Measurements from ENCODE around the gene DHX8.

Gene DHX8

DNA sequence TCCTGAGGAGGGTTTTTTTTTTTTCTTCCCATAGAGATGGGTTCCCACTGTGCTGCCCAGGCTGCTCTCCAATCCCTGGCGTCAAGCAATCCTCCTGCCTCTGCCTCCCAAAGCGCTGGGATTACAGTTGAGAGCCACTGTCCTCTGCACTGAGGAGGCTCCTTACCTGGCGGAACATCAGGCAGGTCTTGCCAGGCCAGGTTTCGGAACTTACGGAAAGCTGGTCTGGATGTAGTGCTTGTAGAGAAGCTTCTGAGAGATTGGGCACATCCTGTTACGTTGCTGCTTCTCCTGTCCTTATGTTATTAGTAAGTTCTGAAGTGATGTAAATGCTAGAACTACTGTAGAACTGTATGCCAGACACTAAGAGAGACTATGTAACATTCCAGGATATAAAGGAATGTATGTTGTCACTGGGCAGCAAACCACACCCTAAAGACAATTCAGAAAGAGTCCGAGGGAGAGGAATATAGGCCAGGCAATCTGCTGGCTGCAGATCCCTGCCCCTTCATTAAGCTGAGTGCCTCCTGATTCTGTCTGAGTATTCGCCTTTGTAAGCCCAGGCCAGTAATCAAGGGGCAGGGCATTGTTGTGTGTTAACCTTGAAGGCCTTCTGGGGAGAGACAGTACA, 41.3 kb downstream of the DHX8 start:
- no peak for DNase-seq (ENCODE audit: low read depth in 2 of 2)

DNA sequence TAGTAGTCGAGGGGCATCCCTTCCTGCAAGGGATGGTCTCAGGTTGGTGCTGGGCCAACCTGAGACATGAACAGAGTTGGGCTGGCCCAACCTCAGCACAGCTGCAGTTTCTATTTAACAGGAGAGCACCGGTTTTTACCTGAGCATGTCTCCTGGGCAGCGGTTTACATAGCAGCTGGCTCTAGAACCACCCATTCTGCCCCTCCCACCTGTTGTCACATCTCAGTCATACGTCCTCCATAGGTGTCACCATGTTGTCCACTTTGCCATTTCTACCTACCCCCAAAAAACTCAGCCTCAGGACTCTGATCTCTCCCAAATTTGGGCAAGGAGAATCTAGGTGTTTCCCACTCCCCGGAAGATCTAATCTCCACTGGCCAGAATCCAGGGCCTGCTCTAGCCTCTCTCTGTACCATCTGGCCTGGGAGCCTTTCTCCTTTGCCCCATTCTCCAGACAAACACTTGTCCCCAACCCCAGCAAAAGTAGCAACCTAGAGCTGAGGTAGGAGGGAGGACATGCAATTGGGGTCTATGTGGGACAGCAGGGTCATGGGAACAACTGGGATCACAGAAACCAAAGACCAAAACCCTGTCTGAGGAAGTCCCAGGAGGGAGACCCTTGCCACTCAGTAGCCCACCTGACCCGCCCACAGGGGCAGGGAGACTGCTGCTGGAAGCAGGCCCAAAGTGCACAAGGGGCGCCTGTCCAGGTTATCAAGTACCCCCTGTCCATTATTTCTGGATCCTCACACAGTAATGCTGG, 43.3 kb downstream of the DHX8 start:
- DNase-seq (ENCODE audit: low read depth in 2 of 2): no peak

DNA sequence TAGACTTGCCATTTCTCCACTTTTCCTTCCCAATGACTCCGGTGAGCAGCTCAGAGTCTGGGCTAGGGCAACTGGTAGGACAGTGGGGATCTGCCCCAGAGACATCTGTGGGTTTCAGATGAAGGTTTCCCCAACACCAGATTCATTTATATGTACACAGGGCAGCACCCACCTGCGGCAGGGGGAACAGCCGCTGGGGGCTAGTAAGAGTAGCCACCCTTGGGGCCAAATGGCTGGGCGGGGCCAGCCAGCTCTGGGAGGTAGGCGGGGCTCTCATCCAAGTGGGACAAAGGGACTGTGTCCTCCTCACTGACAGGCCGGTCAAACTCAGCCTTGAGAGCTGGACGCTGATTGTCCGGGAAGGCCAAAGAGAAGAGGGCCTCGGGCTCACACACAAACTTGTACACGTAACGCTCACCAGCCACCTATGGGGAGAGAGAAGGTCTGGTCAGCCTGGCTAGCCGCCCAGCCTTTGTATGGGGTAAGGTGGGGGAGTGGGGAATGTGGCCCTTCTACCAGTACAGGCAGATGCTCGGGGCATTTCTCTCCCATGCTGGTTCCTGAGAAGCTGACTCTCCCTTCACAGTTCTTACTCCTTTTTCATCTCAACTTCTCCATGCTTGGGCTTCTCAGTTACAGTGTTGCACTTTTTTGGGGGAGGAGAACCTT, 44.7 kb downstream of the DHX8 start:
- DNase-seq (ENCODE audit: low read depth in 2 of 2): no peak

DNA sequence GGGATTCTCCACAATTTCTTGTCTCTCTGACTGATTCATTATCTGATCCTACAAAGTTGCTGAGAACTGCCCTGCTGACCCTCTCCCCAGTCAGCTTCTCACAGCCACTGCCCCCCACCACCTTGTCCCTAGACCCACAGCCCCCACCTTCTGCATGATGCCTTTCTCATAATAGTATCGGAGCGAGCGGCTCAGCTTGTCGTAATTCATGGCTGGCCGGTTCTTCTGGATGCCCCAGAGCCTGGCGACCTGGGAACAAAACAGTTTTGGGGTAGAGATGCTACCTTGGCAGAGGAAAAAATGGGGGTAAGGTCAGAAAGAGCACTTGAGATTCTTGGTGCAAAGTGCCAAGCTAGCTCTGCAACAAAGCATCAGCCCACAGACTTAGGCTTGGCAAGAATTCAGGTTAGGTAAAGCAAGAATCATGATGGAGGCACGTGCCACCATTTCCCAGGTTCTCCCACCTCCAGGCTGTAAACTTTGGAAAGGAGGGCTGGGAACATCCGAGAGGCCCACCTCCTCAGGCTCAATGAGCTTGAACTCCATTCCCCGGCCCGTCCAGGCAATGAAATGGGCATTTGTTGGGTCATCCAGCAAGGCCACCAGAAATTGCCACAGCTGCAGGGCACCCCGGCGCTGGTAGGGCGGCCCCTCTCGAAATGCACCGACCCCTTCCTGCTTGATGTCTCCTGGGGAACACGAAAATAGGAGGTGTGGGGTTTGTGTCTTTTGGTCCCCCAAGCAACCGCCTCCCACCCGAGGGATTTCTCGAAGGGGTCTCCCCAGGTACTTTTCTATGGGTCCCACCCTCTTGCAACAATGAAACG, 45.4 kb downstream of the DHX8 start:
- DNase-seq (ENCODE audit: low read depth in 2 of 2): no peak

DNA sequence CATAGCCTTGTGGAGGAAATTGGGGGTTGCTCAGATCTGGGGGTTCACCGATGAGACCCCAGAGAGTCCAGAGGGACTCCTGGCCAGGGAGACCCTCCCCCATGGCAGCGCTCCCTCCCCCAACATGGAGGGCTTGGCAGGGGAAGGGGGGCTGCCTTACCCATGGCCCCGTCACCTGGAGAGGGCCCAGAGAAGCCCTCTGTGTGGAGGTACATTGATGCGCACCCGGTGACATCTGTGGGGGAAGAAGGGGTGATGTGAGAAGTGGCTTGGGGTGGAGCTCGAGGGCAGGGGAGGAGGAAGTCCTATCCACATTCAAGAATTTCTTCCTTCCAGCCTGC, 46.1 kb downstream of the DHX8 start:
- no peak for DNase-seq (ENCODE audit: low read depth in 2 of 2)

DNA sequence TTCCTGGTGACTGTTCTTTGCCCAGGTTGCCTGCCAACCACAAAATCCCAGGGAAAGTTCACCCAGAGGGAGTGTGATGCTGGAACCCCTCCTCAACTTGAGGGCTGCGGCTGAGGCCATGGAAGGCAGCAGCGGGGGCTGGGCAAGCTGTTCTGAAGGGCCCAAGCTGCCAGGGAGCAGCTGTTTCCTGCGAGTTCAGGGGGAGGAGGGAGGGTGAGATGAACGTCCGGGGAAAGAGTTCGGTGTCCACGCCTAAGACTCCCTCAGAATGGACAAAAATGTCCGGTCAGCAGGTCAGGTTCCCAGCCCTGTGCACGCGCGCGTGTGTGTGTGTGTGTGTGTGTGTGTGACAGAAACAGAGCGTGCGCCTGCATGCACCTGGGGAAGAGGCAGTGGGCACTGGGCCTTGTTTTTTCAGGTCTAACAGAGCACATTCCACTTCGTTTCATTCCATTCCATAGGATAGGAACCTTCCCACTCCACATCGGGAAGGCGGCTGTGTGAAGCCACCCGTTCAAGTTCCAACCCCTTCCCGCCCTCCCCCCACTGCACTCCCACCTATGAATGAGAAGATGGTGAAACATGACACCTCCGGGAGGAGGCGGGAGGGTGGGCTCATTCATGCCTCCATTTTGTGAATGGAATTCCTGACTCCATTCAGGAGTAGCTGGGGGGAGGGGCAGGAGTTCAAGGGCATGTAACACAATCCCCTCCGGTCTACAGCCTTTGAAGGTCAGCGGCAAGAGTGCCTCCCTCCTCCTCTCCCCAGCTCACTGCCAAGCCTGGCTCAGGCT, 46.7 kb downstream of the DHX8 start:
- DNase-seq (ENCODE audit: low read depth in 2 of 2): no peak

DNA sequence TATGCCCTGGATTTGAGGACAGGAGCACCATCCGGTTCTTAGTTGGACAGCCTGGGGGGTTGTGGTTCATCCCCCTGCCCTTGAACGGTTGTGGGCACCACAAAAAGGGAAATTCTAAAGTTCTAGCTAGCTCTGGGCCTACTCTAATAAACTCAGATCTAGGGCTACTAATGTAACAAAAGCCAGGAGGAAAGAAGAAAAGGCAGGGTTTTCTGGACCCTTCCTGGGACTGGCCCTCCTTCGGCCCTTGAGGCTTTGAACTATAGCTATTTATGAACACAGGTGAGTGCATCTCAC, 47.3 kb downstream of the DHX8 start:
- DNase-seq (ENCODE audit: low read depth in 2 of 2): no peak

DNA sequence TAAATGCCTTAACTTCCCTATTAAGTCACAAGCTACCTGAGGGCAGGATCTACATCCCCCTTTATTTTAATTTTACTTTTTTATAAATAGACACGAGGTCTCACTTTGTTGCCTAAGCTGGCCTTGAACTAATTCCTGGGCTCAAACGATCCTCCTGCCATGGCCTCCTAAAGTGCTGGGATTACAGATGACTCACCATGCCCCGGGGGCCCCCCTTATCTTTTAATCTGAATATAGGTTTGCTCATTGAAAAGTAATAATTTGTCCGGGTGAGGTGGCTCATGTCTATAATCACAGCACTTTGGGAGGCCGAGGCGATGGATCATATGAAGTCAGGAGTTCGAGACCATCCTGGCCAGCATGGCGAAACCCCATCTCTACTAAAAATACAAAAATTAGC, 48.2 kb downstream of the DHX8 start:
- no peak for DNase-seq (ENCODE audit: low read depth in 2 of 2)

DNA sequence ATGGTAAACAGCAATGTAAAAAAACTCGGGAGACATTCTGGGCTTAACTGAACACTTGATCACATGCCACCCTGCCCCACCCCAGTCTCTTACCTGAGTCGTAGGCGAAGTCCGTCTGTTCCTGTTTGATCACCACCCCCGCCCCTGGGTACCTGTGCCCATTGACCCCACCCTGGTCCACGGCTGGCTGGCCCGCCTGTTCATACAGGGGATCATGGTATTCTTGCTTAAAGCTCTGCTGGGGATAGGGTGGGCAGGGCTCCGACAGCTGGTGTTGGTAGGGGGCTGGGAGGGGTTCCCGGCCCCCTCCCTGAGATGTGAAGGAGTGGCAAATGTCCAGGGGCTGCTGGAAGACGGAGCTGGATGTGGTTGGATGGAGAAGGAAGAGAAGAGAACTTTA, 48.8 kb downstream of the DHX8 start:
- no peak for DNase-seq (ENCODE audit: low read depth in 2 of 2)

DNA sequence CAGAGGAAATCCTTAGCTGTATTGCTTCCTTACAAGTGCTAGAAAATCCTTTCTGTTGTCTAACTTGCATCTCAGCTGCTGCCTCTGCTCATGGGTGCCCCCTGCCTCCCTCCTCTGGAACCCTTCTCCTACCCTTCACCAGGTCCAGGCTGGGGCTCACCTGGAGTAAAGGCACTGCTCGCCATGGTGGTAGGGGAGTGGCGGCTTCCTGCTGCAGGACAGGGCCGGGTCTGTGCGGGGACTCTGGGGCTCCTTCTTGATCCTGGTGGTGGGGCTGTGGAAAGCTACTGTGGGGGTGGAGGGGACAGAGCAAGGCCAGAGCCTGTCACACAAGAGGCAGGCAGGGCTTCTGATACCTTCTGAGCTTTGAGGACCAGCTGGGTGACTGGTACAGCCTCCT, 49.9 kb downstream of the DHX8 start:
- DNase-seq (ENCODE audit: low read depth in 2 of 2): no peak

DNA sequence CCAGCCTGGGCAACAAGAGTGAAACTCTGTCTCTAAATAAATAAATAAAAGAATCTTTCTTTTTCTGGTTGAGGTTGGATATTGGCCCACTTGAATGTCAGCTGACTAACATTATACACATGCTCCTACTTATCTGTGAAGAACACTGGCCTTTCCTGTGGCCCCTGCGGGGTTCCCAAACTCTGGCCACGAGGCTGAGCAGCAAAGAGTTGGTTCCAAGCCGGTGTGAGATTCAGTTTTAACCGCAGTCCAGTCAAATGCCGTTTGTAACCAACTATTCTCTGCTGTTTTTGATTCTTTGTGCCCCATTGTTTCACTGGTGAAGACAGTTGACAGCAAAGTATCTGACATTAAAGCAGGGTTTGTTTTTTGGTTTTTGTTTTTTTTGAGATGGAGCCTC, 51.1 kb downstream of the DHX8 start:
- DNase-seq (ENCODE audit: low read depth in 2 of 2): no peak

DNA sequence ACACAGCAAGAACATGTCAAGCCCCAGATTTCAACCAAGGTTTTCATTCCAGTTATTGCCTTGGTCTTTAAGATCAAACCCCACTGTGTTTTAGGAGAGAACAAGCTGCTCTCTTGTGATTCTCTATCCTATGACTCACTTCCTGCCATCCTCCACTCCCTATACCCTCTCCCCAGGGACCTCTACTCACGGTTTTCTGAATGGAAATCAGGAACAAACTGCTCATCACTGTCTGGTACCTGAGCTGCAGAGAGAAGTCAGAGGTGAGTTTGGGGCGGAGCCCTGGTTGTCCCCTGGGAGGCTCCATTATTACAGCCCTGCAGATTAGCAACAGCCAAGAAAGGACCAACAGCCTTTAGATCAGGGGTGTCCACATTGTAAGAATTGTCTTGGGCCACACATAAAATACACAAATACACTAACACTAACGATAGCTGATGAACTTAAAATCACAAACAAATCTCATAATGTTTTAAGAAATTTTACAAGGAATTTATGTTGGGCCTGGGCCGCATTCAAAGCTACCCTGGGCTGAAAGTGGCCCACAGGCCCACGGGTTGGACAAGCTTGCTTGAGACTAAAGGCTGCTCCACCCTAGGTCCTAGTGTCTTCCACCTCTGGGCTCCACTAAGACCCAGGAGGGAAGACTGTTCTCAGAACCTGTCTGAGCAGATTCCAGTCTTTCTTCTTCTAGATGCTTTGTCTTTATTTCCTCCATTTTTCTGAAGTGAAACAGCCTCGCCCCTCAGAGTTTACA, 52.6 kb downstream of the DHX8 start:
- DNase-seq (ENCODE audit: low read depth in 2 of 2): no peak

DNA sequence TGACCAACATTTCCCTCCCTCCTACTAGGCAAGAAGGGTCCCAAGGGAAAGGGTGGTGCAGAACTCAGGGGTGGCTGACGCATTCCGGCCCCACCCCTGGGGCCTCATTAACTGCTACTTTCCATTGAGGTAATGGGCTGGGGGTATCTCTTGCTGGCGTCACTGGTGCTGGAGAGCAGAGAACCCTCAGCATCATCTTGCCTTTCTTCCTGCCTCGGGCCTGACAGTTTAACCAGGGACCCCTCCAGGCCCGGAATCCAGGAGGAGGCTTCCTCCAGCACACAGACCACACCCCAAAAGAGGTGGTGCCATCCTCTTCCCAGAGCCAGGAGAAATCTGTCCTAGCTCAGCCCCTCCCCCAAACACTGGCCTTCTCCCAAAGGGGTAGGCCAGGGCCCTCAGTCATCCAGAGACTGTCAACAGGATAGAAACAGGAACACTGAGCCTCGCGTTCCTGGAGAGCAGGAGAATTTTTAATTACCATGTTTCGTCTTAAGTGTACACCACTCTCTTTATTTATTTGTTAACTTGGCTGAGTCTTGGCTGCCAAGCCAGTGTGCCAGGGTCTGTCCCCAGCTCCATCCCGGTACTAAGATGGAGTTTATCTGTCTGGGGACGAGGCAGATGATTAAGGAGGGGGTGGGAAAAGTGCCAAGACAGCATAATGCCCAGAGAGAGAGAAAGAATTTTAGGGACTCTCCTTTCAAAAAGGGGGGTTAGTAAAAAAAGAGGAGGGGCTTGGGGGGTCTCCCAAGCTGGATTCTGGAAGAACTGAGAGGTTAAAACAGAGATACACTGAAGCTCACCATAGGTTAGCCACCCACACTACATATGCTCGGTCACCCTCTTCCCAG, 57.3 kb downstream of the DHX8 start:
- DNase-seq (ENCODE audit: low read depth in 2 of 2): no peak

DNA sequence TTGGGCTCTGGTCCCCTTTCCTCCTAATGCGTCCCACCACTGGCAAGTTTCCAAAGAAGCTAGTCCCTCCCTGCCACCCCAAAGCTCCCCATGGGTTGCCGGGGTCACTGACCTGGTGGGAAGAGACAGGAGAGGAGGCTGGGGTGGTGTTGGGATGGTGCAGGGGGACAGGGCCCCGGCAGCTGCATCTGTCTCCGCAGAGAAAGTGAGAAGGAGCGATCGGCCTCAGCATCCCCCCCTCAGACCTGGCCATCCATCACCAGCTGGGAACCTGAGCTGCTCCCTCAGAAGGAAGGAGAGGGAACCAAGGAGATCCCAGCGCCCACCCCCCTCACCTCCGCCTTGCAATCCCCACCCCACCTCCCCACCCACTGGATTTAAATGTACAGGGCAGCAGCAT, 59.1 kb downstream of the DHX8 start:
- no peak for DNase-seq (ENCODE audit: low read depth in 2 of 2)

DNA sequence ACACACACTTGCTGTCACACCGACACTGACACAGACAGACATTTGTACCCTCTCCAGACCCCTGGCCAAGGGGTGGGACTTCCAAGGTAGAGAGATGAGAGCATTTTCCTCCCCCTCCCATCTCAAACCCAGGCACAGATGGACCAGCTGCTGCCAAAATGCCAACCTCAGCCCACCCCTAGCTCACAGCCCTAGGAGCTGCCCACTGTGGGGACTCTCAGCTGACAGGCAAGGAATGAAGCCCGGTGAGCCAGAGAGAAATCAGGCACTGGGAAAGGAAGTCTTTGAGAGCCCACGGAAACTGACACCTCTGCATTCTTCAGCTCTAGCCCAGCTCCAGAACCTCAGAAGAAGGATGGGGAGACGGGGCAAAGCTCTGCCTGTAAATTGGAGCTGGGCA, 59.5 kb downstream of the DHX8 start:
- DNase-seq (ENCODE audit: low read depth in 2 of 2): no peak

DNA sequence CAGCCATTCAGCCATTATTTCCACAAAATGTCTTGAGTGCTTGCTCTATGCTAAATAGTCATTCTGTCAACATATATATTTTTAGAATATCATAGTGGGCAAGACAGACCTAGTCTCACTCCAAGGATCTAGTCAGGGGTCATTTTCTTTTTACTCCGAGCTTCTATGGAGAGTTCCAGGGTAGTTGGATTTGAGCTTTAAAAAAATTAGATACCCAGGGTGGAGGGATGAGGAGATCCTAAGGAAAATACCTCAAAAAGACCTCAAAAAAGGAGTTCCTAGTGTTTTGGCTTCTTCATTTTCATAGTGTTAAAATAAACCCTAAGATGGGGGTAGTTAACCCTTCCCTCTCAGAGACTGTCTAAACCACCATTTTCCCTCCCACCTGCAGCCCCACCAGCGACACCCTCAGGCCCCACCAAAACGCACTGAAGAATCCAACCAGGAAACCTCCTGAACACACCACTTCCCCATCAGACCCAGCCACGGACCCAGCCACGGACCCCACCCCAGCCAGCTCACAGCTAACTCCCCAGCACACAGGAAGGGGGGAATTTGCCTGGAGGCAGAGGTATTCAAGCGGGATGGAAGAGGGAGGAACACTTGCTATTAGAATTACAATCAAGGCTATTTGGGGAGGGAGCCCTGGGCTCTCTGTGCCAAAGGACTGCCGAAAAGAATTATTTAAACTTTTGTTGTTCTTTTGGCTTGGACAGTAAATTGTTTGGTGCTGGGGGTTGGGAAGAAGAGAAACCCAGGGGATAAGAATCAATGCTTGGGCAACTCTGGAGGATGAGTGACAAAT, 60.2 kb downstream of the DHX8 start:
- no peak for DNase-seq (ENCODE audit: low read depth in 2 of 2)

DNA sequence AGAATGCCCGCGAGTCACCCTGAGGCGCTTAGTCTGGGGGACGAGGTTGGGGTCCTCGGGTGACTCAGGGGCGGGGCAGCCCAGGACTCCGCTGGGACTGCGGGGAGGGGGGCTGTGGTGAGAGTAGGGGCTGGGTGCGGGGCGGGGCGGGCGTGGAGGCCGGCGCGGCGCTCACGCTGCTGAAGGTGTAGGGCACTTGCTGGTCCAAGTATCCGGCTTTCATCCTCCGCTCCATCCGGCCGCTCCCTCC, 61.5 kb downstream of the DHX8 start:
- peak in 1 of 2 donors; percentile 14 for DNase-seq (ENCODE audit: low read depth in 2 of 2)

DNA sequence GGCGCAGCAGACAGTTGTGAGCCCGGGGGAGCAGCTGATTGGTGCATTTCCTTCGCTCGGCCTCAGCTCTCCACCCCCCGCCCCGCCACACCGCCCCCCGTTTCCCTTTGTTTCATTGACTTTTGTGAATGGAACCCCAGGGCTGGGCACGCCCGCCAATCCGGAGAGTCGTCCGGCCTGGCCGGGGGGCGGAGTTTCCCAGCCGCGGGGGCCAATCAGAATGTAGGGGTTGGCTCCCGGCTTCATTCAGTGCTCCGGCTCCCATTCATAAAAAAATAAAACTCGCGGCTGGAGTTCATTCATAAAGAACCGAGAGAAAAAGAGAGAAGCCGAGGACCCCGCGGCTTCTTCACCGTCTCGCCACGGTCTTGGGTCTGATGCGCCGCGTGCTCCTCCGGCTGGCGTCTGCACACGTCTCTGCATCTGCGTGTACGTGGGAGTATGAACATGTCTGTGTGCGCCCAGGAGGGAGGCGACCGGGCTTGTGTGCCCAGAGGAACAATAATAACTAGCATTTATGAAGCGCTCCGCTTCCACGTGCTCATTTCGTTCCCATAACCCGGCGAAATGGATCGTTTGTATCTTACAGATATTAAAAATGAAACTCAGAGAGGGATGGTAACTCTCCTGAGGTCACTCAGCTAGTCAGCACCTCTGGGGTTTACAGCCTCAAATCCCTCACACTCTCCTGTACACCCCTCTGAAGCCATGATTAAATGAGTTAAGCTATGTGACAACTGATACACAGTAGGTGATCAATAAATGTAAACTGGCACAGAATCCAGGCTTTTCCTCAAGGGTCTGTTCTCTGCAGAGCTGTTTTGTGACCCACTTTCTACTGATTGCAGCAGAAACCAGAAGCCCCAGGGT, 62.8 kb downstream of the DHX8 start, which contains the start of gene ETV4:
ETV4 (minus strand) TSS at position 22 of the 870 bp plus-strand sequence. CDS start 723 bp downstream, outside the sequence.
- DNase-seq (ENCODE audit: low read depth in 2 of 2): peak; percentile 80 to 85

DNA sequence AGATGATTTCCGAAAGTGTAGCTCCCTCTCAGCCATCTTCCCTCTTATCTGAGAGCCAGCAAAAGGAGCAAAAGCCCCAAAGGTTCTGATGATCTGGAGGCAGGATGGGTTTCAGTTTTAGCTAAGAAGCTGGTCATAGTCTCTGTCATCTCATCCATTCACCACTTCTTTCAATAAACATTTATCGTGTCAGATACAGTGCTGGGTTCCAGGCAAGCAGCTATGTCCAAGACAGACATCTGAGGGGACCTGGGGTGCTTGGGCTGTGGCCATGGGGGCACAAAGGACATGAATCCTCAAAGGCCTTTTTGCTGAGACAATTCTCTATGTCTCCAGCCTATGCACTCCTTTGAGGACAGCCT, 63.4 kb downstream of the DHX8 start:
- no peak for DNase-seq (ENCODE audit: low read depth in 2 of 2)
